K562 (cell line): ENCODE measurements around the gene METRNL. TPM values are rescaled to one million over a fixed set of nuclear protein-coding genes. Genes with fewer than 3 reads are reported as not detected.

Source experiments
- BMI1 ChIP-seq: fragments of 150-350 bp; IDR thresholded peaks from 2 replicates; pipeline ENCODE4 v1.6.1; 2014; ENCODE audit warnings: low read length
- COPS2 ChIP-seq: fragments of 450-650 bp; conservative IDR thresholded peaks from 2 replicates; pipeline ENCODE4 v1.6.1; 2016; ENCODE audit warnings: mild to moderate bottlenecking, moderate library complexity
- ELF2 ChIP-seq: fragments of 250-450 bp; sonication (Bioruptor Pico); IDR thresholded peaks from 2 replicates; pipeline ENCODE4 v1.5.0; 2021; ENCODE audit warnings: mild to moderate bottlenecking
- KLF1 ChIP-seq: fragments of 450-650 bp; IDR thresholded peaks from 2 replicates; pipeline ENCODE4 v1.6.1; 2016; ENCODE audit warnings: missing genetic modification characterization, missing compliant biosample characterization
- MCM7 ChIP-seq, 2 experiments: fragments of 450-650 bp; IDR thresholded peaks; 2 replicates each; pipeline ENCODE4 v1.6.1; 2016 to 2018
- MYC ChIP-seq, 2 experiments: fragments of 250-450 bp in 1 of 2; sonication (Bioruptor Pico) in 1 of 2; IDR thresholded peaks; 2 replicates each; pipeline versions ENCODE4 v1.5.1 to v1.6.1; 2012 to 2021; ENCODE audit warnings: low read depth in 2 of 2, borderline replicate concordance in 1 of 2, improper control_type of control experiment in 1 of 2, low read length in 1 of 2, mild to moderate bottlenecking in 1 of 2, moderate library complexity in 1 of 2
- TCFL5 ChIP-seq: fragments of 250-450 bp; sonication (Bioruptor Pico); conservative IDR thresholded peaks from 2 replicates; pipeline ENCODE4 v1.6.1; 2021; ENCODE audit warnings: mild to moderate bottlenecking, moderate library complexity, matching md5 sums
- WHSC1 ChIP-seq: IDR thresholded peaks from one replicate; pipeline ENCODE4 v1.6.1; 2012; ENCODE audit warnings: low read length, control low read depth, inconsistent platforms
- ZFP30 ChIP-seq: fragments of 250-450 bp; sonication (Bioruptor Pico); IDR thresholded peaks from 2 replicates; pipeline ENCODE4 v1.8.0; 2022; ENCODE audit warnings: moderate library complexity, mild to moderate bottlenecking, inconsistent platforms, borderline replicate concordance
- ZNF175 ChIP-seq: fragments of 200-800 bp; sonication (Bioruptor generic); IDR thresholded peaks from 2 replicates; pipeline ENCODE4 v1.6.1; 2016; ENCODE audit warnings: low read depth, mild to moderate bottlenecking, missing genetic modification characterization, missing compliant biosample characterization
- ZNF212 ChIP-seq: fragments of 450-650 bp; formaldehyde crosslinking; IDR thresholded peaks from 2 replicates; pipeline ENCODE4 v1.4.0; 2020; ENCODE audit warnings: mild to moderate bottlenecking
- ZNF444 ChIP-seq: fragments of 250-450 bp; sonication (Bioruptor Pico); IDR thresholded peaks from 2 replicates; pipeline ENCODE4 v1.4.0; 2020; ENCODE audit warnings: mild to moderate bottlenecking, moderate library complexity
- ZNF707 ChIP-seq: fragments of 250-450 bp; sonication (Bioruptor Pico); conservative IDR thresholded peaks from 2 replicates; pipeline ENCODE4 v1.8.0; 2022; ENCODE audit warnings: inconsistent platforms, mild to moderate bottlenecking, moderate library complexity
- polyA plus RNA-seq, 8 experiments: library from polyadenylated mRNA; depleted of rRNA in 4 of 8; stranded (reverse) in 5 of 8; unstranded in 3 of 8; fragments of >200 nt; fragmentation: Nextera tagmentation in 2 of 8; fragmentation: Illumina TruSeq in 1 of 8; extraction: Ambion mirVana in 2 of 8; extraction: Trizol in 1 of 8; gene quantifications; 2 replicates each; pipeline versions ENCODE4 v1.2.1 to v1.2.3, GENCODE V29; 2011 to 2014; ENCODE audit warnings: inconsistent platforms in 1 of 8, missing spikeins in 1 of 8
- total RNA-seq, 7 experiments: library from RNA; depleted of rRNA in 6 of 7; stranded (reverse); fragments of >200 nt in 6 of 7; fragmentation: Illumina TruSeq in 2 of 7; extraction: Trizol in 2 of 7; gene quantifications; 2 replicates each; pipeline versions ENCODE4 v1.2.1 to v1.2.3, GENCODE V29; 2011 to 2021; ENCODE audit warnings: low replicate concordance in 1 of 7
- TF ChIP-seq, protein P1 (sequence below): IDR thresholded peaks from 2 replicates; pipeline ENCODE4 v1.6.1; 2011; ENCODE audit not compliant: insufficient read length; ENCODE audit errors: extremely low read depth
- TF ChIP-seq, protein P2 (sequence below): fragments of 450-650 bp; IDR thresholded peaks from 2 replicates; pipeline ENCODE4 v1.6.1; 2016; ENCODE audit warnings: borderline replicate concordance
- TF ChIP-seq, protein P3 (sequence below), 2 experiments: fragments of 450-650 bp; IDR thresholded peaks; 2 replicates each; pipeline ENCODE4 v1.6.1; 2016; ENCODE audit warnings: mild to moderate bottlenecking in 2 of 2, borderline replicate concordance in 1 of 2, low read depth in 1 of 2, moderate library complexity in 1 of 2

METRNL gene
- total and polyA plus RNA-seq, 9 of the 15 experiments (the other 6 are each of a cell fraction or from before 2014, with no cell fraction given) = 0.17 to 31.8 (median 2.9) TPM

DNA sequence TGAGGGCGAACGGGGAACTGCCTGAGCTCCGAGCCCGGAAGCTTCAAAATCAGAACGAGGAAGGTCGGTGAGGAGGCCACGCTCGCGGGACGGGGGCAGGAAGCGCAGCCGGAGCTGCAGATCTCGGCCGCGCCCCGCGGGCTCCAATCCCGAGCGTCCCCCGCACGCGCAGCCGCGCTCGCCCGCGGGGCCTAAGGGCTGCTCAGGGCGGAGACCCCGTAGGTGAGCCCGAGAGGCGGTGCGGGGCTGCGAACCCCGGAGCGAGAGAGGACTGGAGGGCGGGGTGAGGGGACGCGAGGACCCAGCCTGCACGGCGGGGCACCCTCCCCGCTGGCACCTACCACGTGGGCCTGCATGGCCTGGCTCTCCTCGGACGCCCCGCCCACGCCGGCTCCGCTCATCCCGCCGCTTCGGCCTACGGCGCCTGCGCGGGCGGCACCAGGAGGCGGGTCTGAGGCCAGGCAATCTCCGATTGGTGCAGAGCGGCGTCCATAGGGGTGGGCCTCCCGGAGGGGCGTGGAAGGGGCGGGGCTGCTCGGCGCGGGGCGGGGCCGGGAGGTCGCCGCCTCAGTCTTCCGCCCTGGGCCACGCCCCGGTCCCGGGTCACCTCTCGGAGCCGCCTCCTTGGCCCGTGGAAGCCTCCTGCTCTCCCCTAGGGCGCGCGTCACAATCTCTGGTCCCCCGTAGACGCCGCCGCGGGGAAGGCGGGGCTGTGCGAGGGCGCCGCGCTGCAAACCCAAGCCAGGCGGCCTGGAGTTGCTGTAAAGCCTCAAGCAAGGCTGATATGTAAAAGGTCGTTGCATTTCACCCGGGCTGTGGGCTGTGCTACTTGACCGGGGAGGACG, 27.8 kb upstream of the METRNL start (continued):
- TF ChIP-seq ZNF707 (no peak), MYC (IDR thresholded peaks at IDR 0.05; ENCODE audit: low read depth, low read length) (peak; percentile 98), MYC (CRISPR knock-in tag; IDR thresholded peaks at IDR 0.05; ENCODE audit: borderline replicate concordance, low read depth) (no peak), KLF1 (peak; percentile 70; the same call in 1 of the 2 replicates), ZNF212 (CRISPR knock-in tag) (peak; percentile 66; the same call in 1 of the 2 replicates), ZFP30 (no peak), BMI1 (no peak), WHSC1 (no peak), ELF2 (0 out of 2 replicates have a peak, but pooled peaks have one; percentile 23), ZNF175 (CRISPR knock-in tag) (no peak), MCM7 (IDR thresholded peaks at IDR 0.05) (no peak), COPS2 (no peak), ZNF444 (CRISPR knock-in tag) (no peak), TCFL5 (CRISPR knock-in tag) (no peak)
- TF ChIP-seq, protein P1, sequence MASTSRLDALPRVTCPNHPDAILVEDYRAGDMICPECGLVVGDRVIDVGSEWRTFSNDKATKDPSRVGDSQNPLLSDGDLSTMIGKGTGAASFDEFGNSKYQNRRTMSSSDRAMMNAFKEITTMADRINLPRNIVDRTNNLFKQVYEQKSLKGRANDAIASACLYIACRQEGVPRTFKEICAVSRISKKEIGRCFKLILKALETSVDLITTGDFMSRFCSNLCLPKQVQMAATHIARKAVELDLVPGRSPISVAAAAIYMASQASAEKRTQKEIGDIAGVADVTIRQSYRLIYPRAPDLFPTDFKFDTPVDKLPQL = no peak
- TF ChIP-seq, protein P2, sequence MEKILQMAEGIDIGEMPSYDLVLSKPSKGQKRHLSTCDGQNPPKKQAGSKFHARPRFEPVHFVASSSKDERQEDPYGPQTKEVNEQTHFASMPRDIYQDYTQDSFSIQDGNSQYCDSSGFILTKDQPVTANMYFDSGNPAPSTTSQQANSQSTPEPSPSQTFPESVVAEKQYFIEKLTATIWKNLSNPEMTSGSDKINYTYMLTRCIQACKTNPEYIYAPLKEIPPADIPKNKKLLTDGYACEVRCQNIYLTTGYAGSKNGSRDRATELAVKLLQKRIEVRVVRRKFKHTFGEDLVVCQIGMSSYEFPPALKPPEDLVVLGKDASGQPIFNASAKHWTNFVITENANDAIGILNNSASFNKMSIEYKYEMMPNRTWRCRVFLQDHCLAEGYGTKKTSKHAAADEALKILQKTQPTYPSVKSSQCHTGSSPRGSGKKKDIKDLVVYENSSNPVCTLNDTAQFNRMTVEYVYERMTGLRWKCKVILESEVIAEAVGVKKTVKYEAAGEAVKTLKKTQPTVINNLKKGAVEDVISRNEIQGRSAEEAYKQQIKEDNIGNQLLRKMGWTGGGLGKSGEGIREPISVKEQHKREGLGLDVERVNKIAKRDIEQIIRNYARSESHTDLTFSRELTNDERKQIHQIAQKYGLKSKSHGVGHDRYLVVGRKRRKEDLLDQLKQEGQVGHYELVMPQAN = peak; percentile 95
- TF ChIP-seq, protein P3, sequence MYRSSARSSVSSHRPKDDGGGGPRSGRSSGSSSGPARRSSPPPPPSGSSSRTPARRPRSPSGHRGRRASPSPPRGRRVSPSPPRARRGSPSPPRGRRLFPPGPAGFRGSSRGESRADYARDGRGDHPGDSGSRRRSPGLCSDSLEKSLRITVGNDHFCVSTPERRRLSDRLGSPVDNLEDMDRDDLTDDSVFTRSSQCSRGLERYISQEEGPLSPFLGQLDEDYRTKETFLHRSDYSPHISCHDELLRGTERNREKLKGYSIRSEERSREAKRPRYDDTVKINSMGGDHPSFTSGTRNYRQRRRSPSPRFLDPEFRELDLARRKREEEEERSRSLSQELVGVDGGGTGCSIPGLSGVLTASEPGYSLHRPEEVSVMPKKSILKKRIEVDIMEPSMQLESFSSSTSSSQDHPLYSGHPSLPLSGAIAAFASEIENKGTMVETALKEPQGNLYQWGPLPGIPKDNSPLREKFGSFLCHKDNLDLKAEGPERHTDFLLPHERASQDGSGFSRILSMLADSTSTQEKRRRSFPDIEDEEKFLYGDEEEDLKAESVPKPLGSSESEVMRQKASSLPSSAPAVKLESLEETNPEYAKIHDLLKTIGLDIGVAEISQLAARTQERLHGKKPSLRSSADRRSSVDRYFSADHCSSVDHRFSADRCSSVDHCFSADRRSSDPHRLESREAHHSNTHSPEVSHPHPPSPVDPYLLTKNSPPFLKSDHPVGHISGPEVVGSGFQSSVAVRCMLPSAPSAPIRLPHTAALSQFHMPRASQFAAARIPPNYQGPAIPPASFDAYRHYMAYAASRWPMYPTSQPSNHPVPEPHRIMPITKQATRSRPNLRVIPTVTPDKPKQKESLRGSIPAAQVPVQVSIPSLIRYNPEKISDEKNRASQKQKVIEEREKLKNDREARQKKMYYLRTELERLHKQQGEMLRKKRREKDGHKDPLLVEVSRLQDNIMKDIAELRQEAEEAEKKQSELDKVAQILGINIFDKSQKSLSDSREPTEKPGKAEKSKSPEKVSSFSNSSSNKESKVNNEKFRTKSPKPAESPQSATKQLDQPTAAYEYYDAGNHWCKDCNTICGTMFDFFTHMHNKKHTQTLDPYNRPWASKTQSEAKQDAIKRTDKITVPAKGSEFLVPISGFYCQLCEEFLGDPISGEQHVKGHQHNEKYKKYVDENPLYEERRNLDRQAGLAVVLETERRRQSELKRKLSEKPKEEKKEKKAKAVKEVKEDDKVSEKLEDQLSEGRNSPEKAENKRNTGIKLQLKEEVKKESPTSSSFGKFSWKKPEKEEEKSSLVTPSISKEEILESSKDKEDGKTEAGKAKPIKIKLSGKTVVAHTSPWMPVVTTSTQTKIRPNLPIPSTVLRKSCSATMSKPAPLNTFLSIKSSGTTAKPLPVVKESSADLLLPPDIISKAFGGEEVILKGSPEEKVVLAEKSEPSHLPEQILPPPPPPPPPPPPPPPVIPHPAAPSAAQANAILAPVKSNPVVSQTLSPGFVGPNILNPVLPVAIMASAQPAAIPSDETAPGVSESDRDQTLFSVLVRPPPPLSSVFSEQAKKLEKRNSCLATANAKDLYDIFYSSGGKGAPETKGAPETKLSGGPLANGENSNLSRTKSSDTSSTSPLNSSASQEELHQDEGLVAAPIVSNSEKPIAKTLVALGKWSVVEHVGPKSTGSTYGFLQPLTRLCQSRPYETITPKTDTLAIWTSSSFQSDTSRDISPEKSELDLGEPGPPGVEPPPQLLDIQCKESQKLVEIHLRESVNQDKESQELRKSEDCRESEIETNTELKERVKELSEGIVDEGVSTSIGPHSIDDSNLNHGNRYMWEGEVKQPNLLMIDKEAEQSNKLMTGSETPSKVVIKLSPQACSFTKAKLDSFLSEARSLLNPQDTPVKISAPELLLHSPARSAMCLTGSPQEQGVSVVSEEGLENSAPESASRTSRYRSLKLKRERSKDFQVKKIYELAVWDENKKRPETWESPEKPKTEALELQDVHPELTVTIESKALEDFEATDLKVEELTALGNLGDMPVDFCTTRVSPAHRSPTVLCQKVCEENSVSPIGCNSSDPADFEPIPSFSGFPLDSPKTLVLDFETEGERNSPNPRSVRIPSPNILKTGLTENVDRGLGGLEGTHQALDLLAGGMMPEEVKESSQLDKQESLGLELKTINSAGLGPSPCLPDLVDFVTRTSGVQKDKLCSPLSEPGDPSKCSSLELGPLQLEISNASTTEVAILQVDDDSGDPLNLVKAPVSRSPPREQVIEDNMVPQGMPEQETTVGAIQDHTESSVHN (IDR thresholded peaks at IDR 0.05; ENCODE audit: borderline replicate concordance in 1 of 2, low read depth in 1 of 2) = no peak
